ENCODE measurements around the gene FAM25C.
"Not testable (repeated sequence)": the region's sequence is repeated elsewhere in the genome, so short reads cannot be mapped to it uniquely, and the experiment has no call there.

The FAM25C gene

GRCh38 chr10:47999691-48000090 lies at the start of gene FAM25C:
FAM25C (minus strand) TSS chr10:47999791; CDS start chr10:47999765, 26 bp downstream.
- not testable (repeated sequence) for H3K9me3 ChIP-seq (ENCODE audit: low read length); H3K36me3 ChIP-seq (ENCODE audit: insufficient read depth, low read length); H3K27me3 ChIP-seq (ENCODE audit: insufficient read depth, low read length); H2AFZ ChIP-seq (ENCODE audit: low read depth, low read length); H3K4me1 ChIP-seq (ENCODE audit: insufficient read depth, low read length); H3K4me3 ChIP-seq (ENCODE audit: low read length)

- H3K4me3 ChIP-seq (ENCODE audit: low read length); H3K27me3 ChIP-seq (ENCODE audit: insufficient read depth, low read length); H2AFZ ChIP-seq (ENCODE audit: low read depth, low read length); H3K4me1 ChIP-seq (ENCODE audit: insufficient read depth, low read length); H3K9me3 ChIP-seq (ENCODE audit: low read length); H3K36me3 ChIP-seq (ENCODE audit: insufficient read depth, low read length): not testable (repeated sequence)
Measured at GRCh38 chr10:48044557-48044956, 45.0 kb upstream of the FAM25C start.

- not testable (repeated sequence) for H2AFZ ChIP-seq (ENCODE audit: low read depth, low read length); H3K9me3 ChIP-seq (ENCODE audit: low read length); H3K36me3 ChIP-seq (ENCODE audit: insufficient read depth, low read length); H3K27me3 ChIP-seq (ENCODE audit: insufficient read depth, low read length); H3K4me1 ChIP-seq (ENCODE audit: insufficient read depth, low read length); H3K4me3 ChIP-seq (ENCODE audit: low read length)
Measured at GRCh38 chr10:48031390-48031789, 31.8 kb upstream of the FAM25C start.

GRCh38 chr10:48002306-48002705 lies 2.7 kb upstream of the FAM25C start:
- H2AFZ ChIP-seq (ENCODE audit: low read depth, low read length); H3K4me3 ChIP-seq (ENCODE audit: low read length); H3K4me1 ChIP-seq (ENCODE audit: insufficient read depth, low read length); H3K36me3 ChIP-seq (ENCODE audit: insufficient read depth, low read length); H3K27me3 ChIP-seq (ENCODE audit: insufficient read depth, low read length); H3K9me3 ChIP-seq (ENCODE audit: low read length): not testable (repeated sequence)

GRCh38 chr10:47994045-47994444 lies 5.5 kb downstream of the FAM25C start:
- H3K36me3 ChIP-seq (ENCODE audit: insufficient read depth, low read length); H2AFZ ChIP-seq (ENCODE audit: low read depth, low read length); H3K27me3 ChIP-seq (ENCODE audit: insufficient read depth, low read length); H3K4me3 ChIP-seq (ENCODE audit: low read length); H3K9me3 ChIP-seq (ENCODE audit: low read length); H3K4me1 ChIP-seq (ENCODE audit: insufficient read depth, low read length): not testable (repeated sequence)

GRCh38 chr10:47992560-47992959 lies 7.0 kb downstream of the FAM25C start:
- H3K36me3 ChIP-seq (ENCODE audit: insufficient read depth, low read length); H3K4me1 ChIP-seq (ENCODE audit: insufficient read depth, low read length); H3K27me3 ChIP-seq (ENCODE audit: insufficient read depth, low read length); H2AFZ ChIP-seq (ENCODE audit: low read depth, low read length); H3K9me3 ChIP-seq (ENCODE audit: low read length); H3K4me3 ChIP-seq (ENCODE audit: low read length): not testable (repeated sequence)

GRCh38 chr10:47991706-47992105 lies 7.9 kb downstream of the FAM25C start:
- not testable (repeated sequence) for H3K36me3 ChIP-seq (ENCODE audit: insufficient read depth, low read length); H3K4me1 ChIP-seq (ENCODE audit: insufficient read depth, low read length); H3K9me3 ChIP-seq (ENCODE audit: low read length); H3K4me3 ChIP-seq (ENCODE audit: low read length); H3K27me3 ChIP-seq (ENCODE audit: insufficient read depth, low read length); H2AFZ ChIP-seq (ENCODE audit: low read depth, low read length)

GRCh38 chr10:47990097-47990496 lies 9.5 kb downstream of the FAM25C start:
- not testable (repeated sequence) for H3K36me3 ChIP-seq (ENCODE audit: insufficient read depth, low read length); H3K4me1 ChIP-seq (ENCODE audit: insufficient read depth, low read length); H3K9me3 ChIP-seq (ENCODE audit: low read length); H3K4me3 ChIP-seq (ENCODE audit: low read length); H2AFZ ChIP-seq (ENCODE audit: low read depth, low read length); H3K27me3 ChIP-seq (ENCODE audit: insufficient read depth, low read length)

- not testable (repeated sequence) for H3K4me1 ChIP-seq (ENCODE audit: insufficient read depth, low read length); H3K9me3 ChIP-seq (ENCODE audit: low read length)
Measured at GRCh38 chr10:47989542-47989950, 10.0 kb downstream of the FAM25C start.

GRCh38 chr10:47988718-47989541 lies 10.7 kb downstream of the FAM25C start:
- not testable (repeated sequence) for H3K4me1 ChIP-seq (ENCODE audit: insufficient read depth, low read length); H3K27me3 ChIP-seq (ENCODE audit: insufficient read depth, low read length); H2AFZ ChIP-seq (ENCODE audit: low read depth, low read length); H3K36me3 ChIP-seq (ENCODE audit: insufficient read depth, low read length); H3K9me3 ChIP-seq (ENCODE audit: low read length); H3K4me3 ChIP-seq (ENCODE audit: low read length)

More at GRCh38 chr10:47989542-47989950, 10.0 kb downstream of the FAM25C start:
- H3K4me3 ChIP-seq (ENCODE audit: low read length); H2AFZ ChIP-seq (ENCODE audit: low read depth, low read length); H3K36me3 ChIP-seq (ENCODE audit: insufficient read depth, low read length); H3K27me3 ChIP-seq (ENCODE audit: insufficient read depth, low read length): not testable (repeated sequence)

GRCh38 chr10:47987952-47988351 lies 11.6 kb downstream of the FAM25C start:
- not testable (repeated sequence) for H3K4me1 ChIP-seq (ENCODE audit: insufficient read depth, low read length); H3K36me3 ChIP-seq (ENCODE audit: insufficient read depth, low read length); H3K9me3 ChIP-seq (ENCODE audit: low read length); H2AFZ ChIP-seq (ENCODE audit: low read depth, low read length); H3K27me3 ChIP-seq (ENCODE audit: insufficient read depth, low read length); H3K4me3 ChIP-seq (ENCODE audit: low read length)

- not testable (repeated sequence) for H3K9me3 ChIP-seq (ENCODE audit: low read length); H3K4me3 ChIP-seq (ENCODE audit: low read length); H3K27me3 ChIP-seq (ENCODE audit: insufficient read depth, low read length); H3K36me3 ChIP-seq (ENCODE audit: insufficient read depth, low read length); H2AFZ ChIP-seq (ENCODE audit: low read depth, low read length); H3K4me1 ChIP-seq (ENCODE audit: insufficient read depth, low read length)
Measured at GRCh38 chr10:47986413-47987230, 13.0 kb downstream of the FAM25C start.

GRCh38 chr10:47975409-47975808 lies 24.2 kb downstream of the FAM25C start:
- H3K36me3 ChIP-seq (ENCODE audit: insufficient read depth, low read length); H3K4me1 ChIP-seq (ENCODE audit: insufficient read depth, low read length); H3K9me3 ChIP-seq (ENCODE audit: low read length); H3K4me3 ChIP-seq (ENCODE audit: low read length); H3K27me3 ChIP-seq (ENCODE audit: insufficient read depth, low read length); H2AFZ ChIP-seq (ENCODE audit: low read depth, low read length): not testable (repeated sequence)

GRCh38 chr10:47973131-47973530 lies 26.5 kb downstream of the FAM25C start:
- H3K9me3 ChIP-seq (ENCODE audit: low read length); H3K36me3 ChIP-seq (ENCODE audit: insufficient read depth, low read length); H3K4me3 ChIP-seq (ENCODE audit: low read length); H3K4me1 ChIP-seq (ENCODE audit: insufficient read depth, low read length); H3K27me3 ChIP-seq (ENCODE audit: insufficient read depth, low read length); H2AFZ ChIP-seq (ENCODE audit: low read depth, low read length): not testable (repeated sequence)

Data from neuron (in vitro differentiated cells).